NCI-H1105 treated with DMSO at 0.1 percent for 48 hours (cell line): Measurements from ENCODE around the gene ZNF385B.
A peak's percentile ranks its signal among the peaks of the same experiment; 100 is the strongest.

Experiments
- DNase-seq: peaks from one replicate; lab custom pipeline; 2025; lab: John Stamatoyannopoulos, UW

The ZNF385B gene

GRCh38 chr2:179553382-179553781 is 308.0 kb downstream of the ZNF385B start:
- no peak for DNase-seq

GRCh38 chr2:179551539-179552045 is 309.8 kb downstream of the ZNF385B start:
- DNase-seq = no peak

GRCh38 chr2:179550849-179551248 is 310.6 kb downstream of the ZNF385B start:
- DNase-seq = no peak

GRCh38 chr2:179550214-179550613 is 311.2 kb downstream of the ZNF385B start:
- no peak for DNase-seq

GRCh38 chr2:179546656-179547055 is 314.8 kb downstream of the ZNF385B start:
- no peak for DNase-seq

- no peak for DNase-seq
Measured at GRCh38 chr2:179545024-179545423, 316.4 kb downstream of the ZNF385B start.

- DNase-seq = peak; percentile 93
Measured at GRCh38 chr2:179543361-179543901, 318.0 kb downstream of the ZNF385B start.

GRCh38 chr2:179541586-179541985 is 319.8 kb downstream of the ZNF385B start:
- no peak for DNase-seq

GRCh38 chr2:179539124-179539511 is 322.3 kb downstream of the ZNF385B start:
- DNase-seq = no peak

- peak; percentile 28 for DNase-seq
Measured at GRCh38 chr2:179538406-179539123, 322.8 kb downstream of the ZNF385B start.

- DNase-seq = no peak
Measured at GRCh38 chr2:179536185-179536584, 325.2 kb downstream of the ZNF385B start.

GRCh38 chr2:179533875-179534274 is 327.5 kb downstream of the ZNF385B start:
- no peak for DNase-seq

GRCh38 chr2:179532863-179533278 is 328.5 kb downstream of the ZNF385B start:
- DNase-seq = no peak

- no peak for DNase-seq
Measured at GRCh38 chr2:179528576-179529069, 332.8 kb downstream of the ZNF385B start.

GRCh38 chr2:179525340-179525739 is 336.1 kb downstream of the ZNF385B start:
- peak; percentile 58 for DNase-seq

GRCh38 chr2:179524809-179525339 is 336.5 kb downstream of the ZNF385B start:
- DNase-seq = no peak

GRCh38 chr2:179521944-179522343 is 339.5 kb downstream of the ZNF385B start:
- DNase-seq = no peak

- DNase-seq = no peak
Measured at GRCh38 chr2:179518830-179519229, 342.6 kb downstream of the ZNF385B start.

GRCh38 chr2:179513181-179513580 is 348.2 kb downstream of the ZNF385B start:
- no peak for DNase-seq

- DNase-seq = no peak
Measured at GRCh38 chr2:179512281-179513035, 349.0 kb downstream of the ZNF385B start.

- DNase-seq = no peak
Measured at GRCh38 chr2:179511105-179511789, 350.2 kb downstream of the ZNF385B start.

GRCh38 chr2:179495315-179495714 is 366.1 kb downstream of the ZNF385B start:
- DNase-seq = no peak
